RWPE1 (cell line): ENCODE measurements around the gene SPON1.

Source experiments
- CTCF ChIA-PET: fragments of 350-600 bp; sonication (Branson Sonifier 250); formaldehyde crosslinking; extraction: SDS; loops from one replicate; lab custom pipeline; 2021; lab: Yijun Ruan, JAX
- POLR2A ChIA-PET: fragments of 400-600 bp; formaldehyde crosslinking; extraction: SDS; loops from one replicate; lab custom pipeline; 2020; ENCODE audit warnings: antibody characterized with exemption; ENCODE audit not compliant: low non-redundant PET; lab: Yijun Ruan, JAX
- DNase-seq: peaks from one replicate; pipeline ENCODE4 v3.0.0; 2012; ENCODE audit warnings: low spot score
- H3K27ac ChIP-seq: fragments of 450-650 bp; 2 replicates; pipeline ENCODE4 v1.5.1; 2017
- CTCF ChIP-seq: fragments of 450-650 bp; conservative IDR thresholded peaks from 2 replicates; pipeline ENCODE4 v1.5.1; 2017; ENCODE audit warnings: low read depth, mild to moderate bottlenecking

SPON1 gene

DNA sequence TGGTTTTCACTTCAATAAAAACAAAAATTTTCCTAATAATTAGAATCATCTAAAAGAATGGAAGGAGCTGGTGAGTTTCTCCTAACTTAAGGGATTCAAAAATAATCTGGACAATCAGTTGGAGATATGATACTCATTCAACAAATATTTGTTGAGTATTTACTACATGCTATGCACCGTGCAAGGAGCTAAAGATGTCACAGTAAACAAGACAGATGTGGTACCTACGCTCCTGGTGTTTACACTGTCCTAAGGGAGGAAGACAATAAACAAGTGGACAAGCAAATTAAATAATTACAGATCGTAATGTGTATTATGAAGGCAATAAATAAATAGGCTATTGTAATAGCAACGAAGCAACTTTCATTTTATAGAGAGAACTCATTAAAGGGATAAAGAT is 9.9 kb upstream of the SPON1 start:
- TF ChIP-seq CTCF = no peak
- no peak overlapping the region for H3K27ac ChIP-seq
- ChIA-PET POLR2A (no interaction called here), CTCF (no interaction called here)
- DNase-seq = no peak

GRCh38 chr11:13954591-13954990 is 7.9 kb upstream of the SPON1 start:
- no peak for TF ChIP-seq CTCF
- no peak for DNase-seq
- ChIA-PET CTCF (interaction anchor here (0.6 to 1.0 kb wide), 3 partner anchors 15 to 194 kb away, joined by 3 to 5 read pairs (median 4); no protein-coding TSS in a partner anchor), POLR2A (no interaction called here)
- no peak overlapping the region for H3K27ac ChIP-seq

DNA sequence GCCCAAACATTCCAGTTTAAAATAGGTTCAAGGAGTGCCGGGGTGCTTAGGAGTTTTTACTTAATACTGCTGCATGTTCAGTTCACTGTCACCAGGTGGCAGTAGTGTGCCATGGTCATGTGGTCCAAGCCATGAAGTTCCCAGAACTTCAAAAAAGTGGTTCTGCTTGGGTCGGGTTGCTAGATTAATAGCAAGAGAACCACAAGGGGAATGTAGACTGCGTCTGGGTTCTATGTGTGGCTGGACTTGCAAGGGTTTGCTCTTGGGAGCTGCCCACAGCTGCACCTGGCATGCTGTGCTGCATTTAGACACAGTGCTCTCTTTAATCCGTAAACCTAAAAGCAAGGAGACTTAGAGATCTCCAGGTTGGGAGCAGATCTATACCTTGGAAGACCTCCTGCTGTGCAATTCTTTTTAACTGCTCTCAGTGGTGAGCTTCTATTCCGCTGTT is 6.5 kb upstream of the SPON1 start:
- DNase-seq = peak; percentile 34
- peak; percentile 78 for TF ChIP-seq CTCF
- CTCF ChIA-PET = interaction anchor here (0.6 to 1.4 kb wide), 7 partner anchors 14 to 267 kb away, joined by 3 to 7 read pairs (median 4); no protein-coding TSS in a partner anchor
- POLR2A ChIA-PET = no interaction called here
- H3K27ac ChIP-seq = no peak overlapping the region

GRCh38 chr11:13956988-13957387 is 5.5 kb upstream of the SPON1 start:
- ChIA-PET POLR2A (no interaction called here), CTCF (interaction anchor here (0.6 to 1.4 kb wide), 4 partner anchors 13 to 293 kb away, joined by 3 to 7 read pairs (median 4); no protein-coding TSS in a partner anchor)
- TF ChIP-seq CTCF = no peak
- no peak overlapping the region for H3K27ac ChIP-seq
- no peak for DNase-seq

GRCh38 chr11:13958641-13959400 is 3.7 kb upstream of the SPON1 start:
- CTCF ChIA-PET = no interaction called here

GRCh38 chr11:13962198-13962561 is 343 bp upstream of the SPON1 start:
- no peak for DNase-seq
- no peak for TF ChIP-seq CTCF
- POLR2A ChIA-PET = no interaction called here
- H3K27ac ChIP-seq = no peak overlapping the region
- CTCF ChIA-PET = no interaction called here

More at GRCh38 chr11:13958641-13959400, 3.7 kb upstream of the SPON1 start:
- no peak overlapping the region for H3K27ac ChIP-seq
- no peak for TF ChIP-seq CTCF
- POLR2A ChIA-PET = no interaction called here
- DNase-seq = no peak
